Myocyte (in vitro differentiated cells): Measurements from ENCODE around the gene MYRF. TPM values are rescaled to one million over a fixed set of nuclear protein-coding genes. Genes with fewer than 3 reads are reported as not detected.

ENCODE experiments used
- DNase-seq: peaks from one replicate; pipeline ENCODE4 v3.0.0-alpha.2; 2012; ENCODE audit warnings: low read depth
- total RNA-seq: library from RNA; depleted of rRNA; stranded (reverse); fragments of >200 nt; gene quantifications from 2 replicates; pipeline ENCODE4 v1.2.3, GENCODE V29; 2014

Gene MYRF
- total RNA-seq, 1 donor from 2014 or later: 0.03 TPM

GRCh38 chr11:61815790-61816735, 63.6 kb downstream of the MYRF start:
- DNase-seq: peak; percentile 69

GRCh38 chr11:61816736-61817455, 64.5 kb downstream of the MYRF start, which contains the start of gene FADS1:
FADS1 (minus strand) TSS chr11:61817003; CDS start chr11:61816929, 74 bp downstream.
- peak; percentile 96 for DNase-seq

GRCh38 chr11:61817471-61818202, 65.2 kb downstream of the MYRF start:
- no peak for DNase-seq

- DNase-seq: no peak
Observed at GRCh38 chr11:61820174-61820573, 67.7 kb downstream of the MYRF start.

GRCh38 chr11:61826930-61827570, 74.6 kb downstream of the MYRF start:
- no peak for DNase-seq

GRCh38 chr11:61827571-61828378, 75.3 kb downstream of the MYRF start, which contains the start of gene FADS2:
FADS2 (plus strand) TSS chr11:61828300; CDS start chr11:61828391, 91 bp downstream.
- peak; percentile 89 for DNase-seq

- no peak for DNase-seq
Observed at GRCh38 chr11:61828379-61828628, 75.9 kb downstream of the MYRF start.

GRCh38 chr11:61828629-61829407, 76.4 kb downstream of the MYRF start:
- DNase-seq: peak; percentile 25

- DNase-seq: no peak
Observed at GRCh38 chr11:61829806-61830205, 77.4 kb downstream of the MYRF start.

GRCh38 chr11:61830237-61831105, 78.0 kb downstream of the MYRF start:
- DNase-seq: no peak

- DNase-seq: no peak
Observed at GRCh38 chr11:61832207-61832606, 79.8 kb downstream of the MYRF start.

- no peak for DNase-seq
Observed at GRCh38 chr11:61832754-61833153, 80.3 kb downstream of the MYRF start.

- no peak for DNase-seq
Observed at GRCh38 chr11:61833471-61833870, 81.0 kb downstream of the MYRF start.

- no peak for DNase-seq
Observed at GRCh38 chr11:61833926-61834277, 81.5 kb downstream of the MYRF start.

GRCh38 chr11:61834278-61835048, 82.0 kb downstream of the MYRF start:
- peak; percentile 55 for DNase-seq

- DNase-seq: no peak
Observed at GRCh38 chr11:61836193-61836592, 83.8 kb downstream of the MYRF start.

- no peak for DNase-seq
Observed at GRCh38 chr11:61837411-61838005, 85.1 kb downstream of the MYRF start.
